Muscle layer of duodenum (tissue), 2 donors: ENCODE data around the gene GPSM1.
"Not testable (repeated sequence)": the region's sequence is repeated elsewhere in the genome, so short reads cannot be mapped to it uniquely, and the experiment has no call there.

ENCODE experiments used
- H3K27ac ChIP-seq: one replicate; pipeline ENCODE4 v1.7.0; 2013; ENCODE audit warnings: mild to moderate bottlenecking, low read length
- H3K27me3 ChIP-seq: one replicate; pipeline ENCODE4 v1.7.0; 2013; ENCODE audit warnings: low read depth, mild to moderate bottlenecking, control low read depth, low read length
- H3K36me3 ChIP-seq, 2 donors: one replicate each; pipeline ENCODE4 v1.7.0; 2013; ENCODE audit warnings: low read length in 2 of 2, control low read depth in 1 of 2, mild to moderate bottlenecking in 1 of 2; ENCODE audit not compliant: insufficient read depth in 2 of 2, control insufficient read depth in 1 of 2
- H3K4me1 ChIP-seq, 2 donors: one replicate each; pipeline ENCODE4 v1.7.0; 2013; ENCODE audit warnings: low read length in 2 of 2, mild to moderate bottlenecking in 2 of 2, control low read depth in 1 of 2, moderate library complexity in 1 of 2; ENCODE audit not compliant: insufficient read depth in 2 of 2, control insufficient read depth in 1 of 2
- H3K4me3 ChIP-seq, 2 donors: one replicate each; pipeline ENCODE4 v1.7.0; 2013; ENCODE audit warnings: low read length in 2 of 2, low read depth in 1 of 2, mild to moderate bottlenecking in 1 of 2
- H3K9me3 ChIP-seq, 2 donors: one replicate each; pipeline ENCODE4 v1.7.0; 2013; ENCODE audit warnings: low read length in 2 of 2, control low read depth in 1 of 2, mild to moderate bottlenecking in 1 of 2; ENCODE audit not compliant: control insufficient read depth in 1 of 2
- donor health status: healthy.

GPSM1 gene

DNA sequence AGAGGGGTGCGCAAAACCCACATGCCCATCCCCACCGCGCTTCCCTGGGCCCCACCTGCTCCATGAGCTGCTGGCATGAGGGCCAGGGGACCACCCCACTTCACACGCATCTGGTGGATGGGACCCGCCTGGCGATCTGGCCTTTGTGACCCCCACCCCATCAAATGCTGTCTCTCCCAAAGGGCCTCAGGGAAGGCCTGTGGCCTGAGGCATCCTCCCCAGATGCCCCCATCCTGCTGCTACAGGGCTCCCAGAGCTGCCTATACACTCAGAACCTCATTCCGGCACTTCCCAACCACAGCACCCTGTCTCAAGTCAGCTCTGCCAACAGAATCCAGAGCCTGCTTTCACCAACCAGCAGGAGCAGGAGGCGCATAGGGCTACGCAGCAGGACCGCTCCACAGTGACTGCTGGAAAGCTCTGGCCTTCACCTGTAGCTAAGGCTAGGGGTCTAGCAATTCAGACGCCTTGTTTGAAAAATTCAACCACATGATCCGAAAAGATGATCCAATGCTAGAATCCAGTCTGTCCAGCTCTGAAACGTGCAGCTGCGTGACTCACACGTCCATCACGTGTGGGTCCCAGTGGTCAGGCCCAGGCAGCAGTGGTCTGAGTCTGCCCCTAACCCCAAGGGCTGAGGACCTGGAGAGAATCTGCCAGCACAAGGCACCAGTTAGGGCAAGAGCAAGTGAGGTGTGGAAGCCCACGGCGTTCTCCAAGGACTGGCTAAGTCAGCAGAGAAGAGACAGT lies 74.0 kb downstream of the GPSM1 start:
- peaks cover 0 to 17% of the 10 kb centered on the region in 2 donors for H3K4me1 ChIP-seq
- H3K27ac ChIP-seq, result no peak overlapping the region
- no peaks in the 10 kb centered on the region for H3K9me3 ChIP-seq
- H3K4me3 ChIP-seq, result no peak overlapping the region
- peaks cover 11 to 36% of the 10 kb centered on the region in 2 donors for H3K36me3 ChIP-seq
- no peaks in the 10 kb centered on the region for H3K27me3 ChIP-seq

DNA sequence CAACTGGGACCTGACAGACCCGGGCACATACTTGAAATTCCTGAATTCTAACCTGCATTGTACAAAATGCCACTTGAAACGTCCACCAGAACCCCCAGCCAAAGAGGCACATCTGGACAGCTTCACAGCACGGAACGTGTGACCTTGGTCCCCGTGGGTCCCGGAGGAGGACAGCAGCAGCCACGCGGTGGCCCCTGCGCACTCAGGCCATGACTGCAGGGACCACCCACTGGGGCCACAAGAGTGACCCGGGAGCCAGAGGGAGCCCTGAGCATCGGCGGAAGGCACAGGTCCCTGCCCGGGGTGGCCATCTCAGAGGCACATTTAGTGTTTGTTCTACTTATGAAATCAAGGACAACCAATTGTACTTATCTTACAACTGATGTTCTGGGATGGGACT lies 74.7 kb downstream of the GPSM1 start:
- Histone ChIP-seq H3K9me3 (no peaks in the 10 kb centered on the region), H3K4me3 (no peak overlapping the region), H3K36me3 (peaks cover 8 to 32% of the 10 kb centered on the region in 2 donors), H3K27me3 (no peaks in the 10 kb centered on the region), H3K4me1 (peaks cover 0 to 17% of the 10 kb centered on the region in 2 donors), H3K27ac (no peak overlapping the region)

DNA sequence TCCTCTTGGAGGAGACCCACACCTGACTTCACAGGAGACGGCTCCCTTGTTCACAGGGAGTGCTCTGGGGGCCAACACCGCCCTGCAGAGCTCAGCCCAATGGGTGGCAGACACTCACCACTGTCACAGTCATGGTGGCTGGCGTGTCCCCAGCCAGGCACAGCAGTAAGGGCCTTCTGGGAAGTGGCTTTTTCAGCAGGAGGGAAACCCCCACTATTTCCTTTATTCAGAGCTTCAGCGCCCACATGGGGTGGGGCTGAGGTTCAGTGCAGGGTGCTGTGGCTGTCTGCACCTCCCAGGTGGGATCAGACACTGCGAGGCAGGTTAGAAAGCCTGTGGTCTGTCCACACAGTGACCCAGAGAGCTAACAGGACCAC lies 76.2 kb downstream of the GPSM1 start:
- Histone ChIP-seq H3K4me3 (no peak overlapping the region), H3K36me3 (peaks cover 6 to 36% of the 10 kb centered on the region in 2 donors), H3K27ac (no peak overlapping the region), H3K27me3 (no peaks in the 10 kb centered on the region), H3K4me1 (peaks cover 0 to 16% of the 10 kb centered on the region in 2 donors), H3K9me3 (no peaks in the 10 kb centered on the region)

DNA sequence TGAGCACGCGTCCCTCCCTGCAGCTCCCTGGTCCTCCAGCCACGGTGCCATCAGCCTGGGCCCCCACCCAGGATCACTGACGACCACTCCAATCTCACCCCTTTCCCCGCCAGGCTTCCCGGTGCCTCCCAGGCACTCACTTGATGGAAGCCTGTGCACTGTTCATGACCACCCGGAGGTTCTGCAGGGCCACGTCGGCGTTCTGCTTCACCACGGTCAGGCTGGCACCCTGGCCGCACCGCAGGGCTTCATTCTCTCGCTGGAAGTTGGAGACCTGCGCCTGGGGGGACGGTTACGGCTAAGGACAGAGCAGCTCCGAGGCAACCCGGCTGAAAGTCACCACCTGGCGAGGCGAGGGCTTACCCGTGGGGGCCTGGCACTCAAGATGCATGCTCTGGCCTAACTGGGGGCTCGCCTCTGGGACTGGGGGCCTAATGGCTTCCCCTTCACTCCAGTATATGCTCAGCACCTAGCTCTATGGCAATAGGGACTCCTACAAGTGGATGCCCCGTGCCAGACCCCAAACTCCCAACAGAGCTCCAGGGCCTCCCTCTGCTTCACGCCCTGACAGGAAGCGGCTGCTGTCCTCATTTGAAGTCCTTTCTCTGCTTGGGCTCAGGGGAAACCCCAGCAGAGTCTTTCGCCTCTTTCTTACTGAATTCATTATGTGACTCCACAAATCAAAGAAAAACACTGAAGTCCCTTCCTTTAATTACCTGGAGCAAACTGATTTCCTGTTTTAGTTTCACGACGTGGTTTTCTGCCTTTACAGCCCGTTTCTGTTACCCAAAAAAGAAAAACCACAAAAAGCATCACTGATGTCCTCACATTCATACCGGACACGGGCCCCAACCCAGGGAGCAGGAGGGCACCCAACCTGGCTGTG lies 76.8 kb downstream of the GPSM1 start:
- peaks cover 0 to 13% of the 10 kb centered on the region in 2 donors for H3K4me1 ChIP-seq
- H3K4me3 ChIP-seq, result no peak overlapping the region
- no peaks in the 10 kb centered on the region for H3K9me3 ChIP-seq
- H3K27ac ChIP-seq, result no peak overlapping the region
- H3K36me3 ChIP-seq, result peaks cover 6 to 36% of the 10 kb centered on the region in 2 donors
- H3K27me3 ChIP-seq, result no peaks in the 10 kb centered on the region

DNA sequence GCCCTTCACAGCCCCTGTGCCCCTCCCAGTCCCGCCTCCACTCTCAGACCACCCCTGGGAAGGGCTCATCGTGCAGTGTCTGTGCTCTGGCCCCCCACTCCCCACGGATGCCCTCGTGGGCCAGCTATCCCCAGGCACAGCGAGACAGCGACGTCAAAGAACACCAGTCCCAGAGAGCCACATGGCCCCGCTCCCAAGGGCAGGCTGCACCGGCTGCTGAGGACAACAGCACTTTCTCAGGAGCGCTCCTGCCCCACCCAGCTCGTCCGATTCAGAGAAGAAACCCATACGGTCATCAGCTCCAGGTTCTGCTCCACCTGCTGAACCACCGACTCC lies 77.4 kb downstream of the GPSM1 start:
- Histone ChIP-seq H3K4me1 (peaks cover 0 to 14% of the 10 kb centered on the region in 2 donors), H3K36me3 (peaks cover 6 to 36% of the 10 kb centered on the region in 2 donors)

DNA sequence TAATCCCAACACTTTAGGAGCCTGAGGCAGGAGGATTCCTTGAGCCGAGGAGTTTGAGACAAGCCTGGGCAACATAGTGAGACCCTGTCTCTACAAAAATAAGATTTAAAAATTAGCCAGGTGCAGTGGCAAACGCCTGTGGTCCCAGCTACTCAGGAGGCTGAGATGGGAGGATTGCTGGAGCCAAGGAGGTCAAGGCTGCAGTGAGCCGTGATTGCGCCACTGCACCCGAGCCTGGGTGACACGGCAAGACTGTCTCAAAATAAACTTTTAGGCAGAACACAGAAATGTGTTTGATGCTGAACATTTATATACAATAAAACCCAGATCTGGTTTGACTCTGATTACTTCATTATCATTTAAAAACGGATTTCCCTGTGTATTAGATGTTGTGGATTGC lies 78.1 kb downstream of the GPSM1 start:
- Histone ChIP-seq H3K36me3 (peaks cover 6 to 36% of the 10 kb centered on the region in 2 donors), H3K27me3 (no peaks in the 10 kb centered on the region), H3K4me1 (peaks cover 0 to 14% of the 10 kb centered on the region in 2 donors), H3K4me3 (no peak overlapping the region), H3K9me3 (no peaks in the 10 kb centered on the region), H3K27ac (no peak overlapping the region)

More for the DNA sequence above, 77.4 kb downstream of the GPSM1 start:
- Histone ChIP-seq H3K27ac (no peak overlapping the region), H3K4me3 (no peak overlapping the region), H3K9me3 (no peaks in the 10 kb centered on the region), H3K27me3 (no peaks in the 10 kb centered on the region)

DNA sequence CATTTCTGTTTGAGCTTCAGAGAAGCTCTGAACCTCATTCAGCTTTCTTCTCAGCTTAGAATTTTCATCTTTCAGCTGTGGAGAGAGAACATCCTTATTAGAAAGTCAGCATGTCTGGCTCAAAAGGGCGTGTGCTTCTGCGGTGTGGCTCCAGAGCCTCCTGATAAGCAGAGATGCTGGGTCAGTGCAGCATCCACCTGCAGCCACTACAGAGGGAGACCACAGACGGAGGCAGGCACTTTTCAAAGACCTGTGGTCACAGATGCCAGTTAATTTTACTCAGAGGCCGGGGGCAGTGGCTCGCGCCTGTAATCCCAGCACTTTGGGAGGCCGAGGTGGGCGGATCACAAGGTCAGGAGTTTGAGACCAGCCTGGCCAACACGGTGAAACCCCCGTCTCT lies 78.6 kb downstream of the GPSM1 start:
- H3K36me3 ChIP-seq, result peaks cover 6 to 36% of the 10 kb centered on the region in 2 donors
- not testable (repeated sequence) for H3K27me3 ChIP-seq, H3K27ac ChIP-seq, H3K4me3 ChIP-seq, H3K9me3 ChIP-seq
- H3K4me1 ChIP-seq, result peaks cover 0 to 12% of the 10 kb centered on the region in 2 donors

DNA sequence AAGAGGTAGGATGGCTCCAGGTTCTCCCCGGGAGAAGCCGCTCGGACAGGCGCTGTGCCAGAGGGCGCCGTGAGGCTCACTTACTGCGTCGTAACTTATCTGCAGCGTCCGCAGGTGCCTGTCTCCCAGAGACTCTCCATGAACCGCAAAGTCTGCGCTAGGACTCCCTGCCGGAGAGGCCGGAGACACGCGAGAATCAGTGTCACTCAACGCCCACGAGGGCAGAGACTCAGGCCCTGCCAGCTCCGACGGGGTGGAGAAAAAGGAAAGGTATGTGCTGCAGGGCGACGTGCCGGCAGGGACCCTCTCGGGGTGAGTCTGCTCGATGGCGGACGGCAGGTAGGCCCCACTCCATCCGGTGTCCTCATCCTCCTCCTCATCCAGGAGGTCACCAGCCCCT lies 79.7 kb downstream of the GPSM1 start:
- H3K27me3 ChIP-seq, H3K4me3 ChIP-seq, H3K9me3 ChIP-seq, H3K27ac ChIP-seq: not testable (repeated sequence)
- Histone ChIP-seq H3K36me3 (peaks cover 6 to 36% of the 10 kb centered on the region in 2 donors), H3K4me1 (peaks cover 8 to 24% of the 10 kb centered on the region in 2 donors)

DNA sequence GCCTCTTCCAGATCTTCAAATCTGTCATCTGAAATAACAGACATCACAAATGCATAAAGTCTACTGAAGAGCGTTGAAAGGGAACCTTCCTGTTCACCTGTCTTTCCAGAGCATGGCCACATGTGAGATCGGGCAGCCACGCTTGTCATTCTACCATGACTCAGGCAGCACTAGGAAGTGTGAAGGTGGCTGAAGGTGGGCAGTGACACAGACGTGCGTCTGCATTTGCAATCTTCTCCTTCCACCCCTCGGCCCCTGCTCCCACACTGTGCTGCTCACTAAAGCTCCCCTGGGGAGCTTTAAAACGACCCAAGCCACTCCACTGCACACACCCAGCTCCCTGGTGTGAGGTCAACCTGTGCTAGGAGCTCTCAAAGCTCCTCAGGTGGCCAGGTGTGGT lies 80.6 kb downstream of the GPSM1 start:
- Histone ChIP-seq H3K27me3 (no peaks in the 10 kb centered on the region), H3K4me3 (no peak overlapping the region), H3K27ac (no peak overlapping the region), H3K36me3 (peaks cover 6 to 40% of the 10 kb centered on the region in 2 donors), H3K9me3 (no peaks in the 10 kb centered on the region), H3K4me1 (peaks cover 8 to 27% of the 10 kb centered on the region in 2 donors)
